PC-9 (cell line): ENCODE data around the gene TRIM34. TPM values are rescaled to one million over a fixed set of nuclear protein-coding genes. Genes with fewer than 3 reads are reported as not detected.

ENCODE experiments used
- BruUV-seq: library from RNA; stranded (reverse); fragments of 400-500 nt; replicated peaks from 2 replicates; lab custom pipeline; 2021; lab: Mats Ljungman, UMichigan
- CTCF ChIA-PET: fragments of 300-600 bp; sonication (Branson Sonifier 250); formaldehyde crosslinking; loops from one replicate; lab custom pipeline; 2022; ENCODE audit warnings: antibody characterized with exemption; lab: Charles Lee
- POLR2A ChIA-PET: fragments of 300-600 bp; sonication (Branson Sonifier 250); formaldehyde crosslinking; loops from one replicate; lab custom pipeline; 2022; ENCODE audit warnings: antibody characterized with exemption; ENCODE audit not compliant: unreplicated experiment; lab: Charles Lee
- DNase-seq, 2 experiments: peaks; one replicate each; pipeline versions ENCODE4 v3.0.0 to v3.0.0-alpha.2; 2015 to 2022; ENCODE audit warnings: mixed read lengths in 1 of 2
- H2AFZ ChIP-seq: fragments of 200-600 bp; sonication (generic); 2 replicates; pipeline ENCODE4 v1.8.1; 2017; ENCODE audit warnings: antibody characterized with exemption
- H3F3A ChIP-seq: fragments of 200-600 bp; sonication (generic); 2 replicates; pipeline ENCODE4 v1.8.1; 2017; ENCODE audit warnings: antibody characterized with exemption, mild to moderate bottlenecking, low read depth; ENCODE audit not compliant: insufficient read depth
- H3K27ac ChIP-seq: fragments of 200-600 bp; sonication (generic); 2 replicates; pipeline ENCODE4 v1.6.1; 2016; ENCODE audit warnings: mixed run types
- H3K27me3 ChIP-seq: fragments of 200-600 bp; sonication (generic); 2 replicates; pipeline ENCODE4 v1.6.1; 2016; ENCODE audit warnings: low read depth, mixed run types; ENCODE audit not compliant: insufficient read depth
- H3K36me3 ChIP-seq: fragments of 200-600 bp; sonication (generic); 2 replicates; pipeline ENCODE4 v1.6.1; 2016; ENCODE audit warnings: low read depth, mixed run types
- H3K4me1 ChIP-seq: fragments of 200-600 bp; sonication (generic); replicated peaks from 2 replicates; pipeline ENCODE4 v1.6.1; 2016; ENCODE audit warnings: mixed run types; ENCODE audit not compliant: insufficient read depth
- H3K4me2 ChIP-seq: fragments of 200-600 bp; sonication (generic); 2 replicates; pipeline ENCODE4 v1.6.1; 2017; ENCODE audit warnings: mixed run types
- H3K4me3 ChIP-seq: fragments of 200-600 bp; sonication (generic); 2 replicates; pipeline ENCODE4 v1.6.1; 2016; ENCODE audit warnings: mixed run types
- H3K79me2 ChIP-seq: fragments of 200-600 bp; sonication (generic); 2 replicates; pipeline ENCODE4 v1.6.1; 2017; ENCODE audit warnings: low read depth, mixed run types
- H3K9me2 ChIP-seq: fragments of 200-600 bp; sonication (generic); 2 replicates; pipeline ENCODE4 v1.8.1; 2017; ENCODE audit warnings: mild to moderate bottlenecking; ENCODE audit not compliant: insufficient read depth
- H3K9me3 ChIP-seq: fragments of 200-600 bp; sonication (generic); 2 replicates; pipeline ENCODE4 v1.8.1; 2016; ENCODE audit warnings: low read depth; ENCODE audit not compliant: insufficient read depth
- H4K20me1 ChIP-seq: fragments of 200-600 bp; sonication (generic); 2 replicates; pipeline ENCODE4 v1.8.1; 2017; ENCODE audit not compliant: insufficient read depth
- EZH2 ChIP-seq: fragments of 200-600 bp; sonication (generic); IDR thresholded peaks from 2 replicates; pipeline ENCODE4 v1.8.0; 2017; ENCODE audit warnings: antibody characterized with exemption, low read depth
- intact Hi-C: fragments of 100-400 bp; cut with micrococcal nuclease; formaldehyde crosslinking; loops from one replicate; pipeline ENCODE4 v1.10.0; 2022; ENCODE audit not compliant: unreplicated experiment
- total RNA-seq: library from RNA; stranded (reverse); gene quantifications from 2 replicates; pipeline ENCODE4 v1.2.3, GENCODE V29; 2021
- TF ChIP-seq, protein P1 (sequence below): fragments of 200-600 bp; sonication (generic); conservative IDR thresholded peaks from 2 replicates; pipeline ENCODE4 v1.6.1; 2017; ENCODE audit warnings: mixed run types, antibody characterized with exemption, mild to moderate bottlenecking, moderate library complexity

TRIM34 gene
- total RNA-seq, 1 experiment from 2014 or later, result 7.5 TPM

GRCh38 chr11:5658318-5658717 is 33.5 kb downstream of the TRIM34 start:
- no peaks in the 10 kb centered on the region for H4K20me1 ChIP-seq
- no peak overlapping the region for H3K4me2 ChIP-seq
- no TSS peak for BruUV-seq
- TF ChIP-seq, protein P1, sequence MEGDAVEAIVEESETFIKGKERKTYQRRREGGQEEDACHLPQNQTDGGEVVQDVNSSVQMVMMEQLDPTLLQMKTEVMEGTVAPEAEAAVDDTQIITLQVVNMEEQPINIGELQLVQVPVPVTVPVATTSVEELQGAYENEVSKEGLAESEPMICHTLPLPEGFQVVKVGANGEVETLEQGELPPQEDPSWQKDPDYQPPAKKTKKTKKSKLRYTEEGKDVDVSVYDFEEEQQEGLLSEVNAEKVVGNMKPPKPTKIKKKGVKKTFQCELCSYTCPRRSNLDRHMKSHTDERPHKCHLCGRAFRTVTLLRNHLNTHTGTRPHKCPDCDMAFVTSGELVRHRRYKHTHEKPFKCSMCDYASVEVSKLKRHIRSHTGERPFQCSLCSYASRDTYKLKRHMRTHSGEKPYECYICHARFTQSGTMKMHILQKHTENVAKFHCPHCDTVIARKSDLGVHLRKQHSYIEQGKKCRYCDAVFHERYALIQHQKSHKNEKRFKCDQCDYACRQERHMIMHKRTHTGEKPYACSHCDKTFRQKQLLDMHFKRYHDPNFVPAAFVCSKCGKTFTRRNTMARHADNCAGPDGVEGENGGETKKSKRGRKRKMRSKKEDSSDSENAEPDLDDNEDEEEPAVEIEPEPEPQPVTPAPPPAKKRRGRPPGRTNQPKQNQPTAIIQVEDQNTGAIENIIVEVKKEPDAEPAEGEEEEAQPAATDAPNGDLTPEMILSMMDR, result no peak
- TF ChIP-seq EZH2, result no peak
- no peak overlapping the region for H3K4me3 ChIP-seq
- intact Hi-C loops, result no loop called here
- H3K27me3 ChIP-seq, result no peaks in the 10 kb centered on the region
- ChIA-PET CTCF (no interaction called here), POLR2A (no interaction called here)
- no peak overlapping the region for H2AFZ ChIP-seq
- no peaks in the 10 kb centered on the region for H3F3A ChIP-seq
- no peaks in the 10 kb centered on the region for H3K36me3 ChIP-seq
- no peaks in the 10 kb centered on the region for H3K4me1 ChIP-seq
- no peaks in the 10 kb centered on the region for H3K9me3 ChIP-seq
- no peaks in the 10 kb centered on the region for H3K79me2 ChIP-seq
- no peak overlapping the region for H3K27ac ChIP-seq
- H3K9me2 ChIP-seq, result no peaks in the 10 kb centered on the region
- no peak for DNase-seq

DNA sequence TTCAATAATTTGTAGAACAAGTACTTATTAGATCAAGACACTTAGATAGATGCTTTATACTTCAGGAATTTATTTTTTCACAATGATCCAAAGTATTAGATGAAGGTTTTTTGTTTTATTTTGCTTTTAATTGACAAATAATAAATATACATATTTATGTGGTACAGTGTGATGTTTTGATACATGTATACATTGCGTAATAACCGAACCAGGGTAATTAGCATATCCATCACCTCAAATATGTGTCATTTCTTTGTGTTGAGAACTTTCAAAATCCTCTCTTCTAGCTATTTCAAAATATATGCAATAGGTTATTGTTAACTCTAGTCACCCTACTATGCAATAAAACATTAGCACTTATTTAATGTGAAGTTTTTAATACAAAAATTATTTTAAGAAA is 38.7 kb downstream of the TRIM34 start:
- no peaks in the 10 kb centered on the region for H4K20me1 ChIP-seq
- TF ChIP-seq, protein P1, result no peak
- TF ChIP-seq EZH2, result no peak
- no peaks in the 10 kb centered on the region for H3F3A ChIP-seq
- DNase-seq, result no peak
- no peak overlapping the region for H3K27ac ChIP-seq
- peaks cover 8% of the 10 kb centered on the region for H3K4me1 ChIP-seq
- H2AFZ ChIP-seq, result no peak overlapping the region
- CTCF ChIA-PET, result no interaction called here
- H3K36me3 ChIP-seq, result no peaks in the 10 kb centered on the region
- H3K27me3 ChIP-seq, result no peaks in the 10 kb centered on the region
- H3K9me2 ChIP-seq, result no peaks in the 10 kb centered on the region
- no peak overlapping the region for H3K4me2 ChIP-seq
- POLR2A ChIA-PET, result no interaction called here
- intact Hi-C loops, result no loop called here
- no TSS peak for BruUV-seq
- H3K79me2 ChIP-seq, result no peaks in the 10 kb centered on the region
- no peaks in the 10 kb centered on the region for H3K9me3 ChIP-seq
- no peak overlapping the region for H3K4me3 ChIP-seq

DNA sequence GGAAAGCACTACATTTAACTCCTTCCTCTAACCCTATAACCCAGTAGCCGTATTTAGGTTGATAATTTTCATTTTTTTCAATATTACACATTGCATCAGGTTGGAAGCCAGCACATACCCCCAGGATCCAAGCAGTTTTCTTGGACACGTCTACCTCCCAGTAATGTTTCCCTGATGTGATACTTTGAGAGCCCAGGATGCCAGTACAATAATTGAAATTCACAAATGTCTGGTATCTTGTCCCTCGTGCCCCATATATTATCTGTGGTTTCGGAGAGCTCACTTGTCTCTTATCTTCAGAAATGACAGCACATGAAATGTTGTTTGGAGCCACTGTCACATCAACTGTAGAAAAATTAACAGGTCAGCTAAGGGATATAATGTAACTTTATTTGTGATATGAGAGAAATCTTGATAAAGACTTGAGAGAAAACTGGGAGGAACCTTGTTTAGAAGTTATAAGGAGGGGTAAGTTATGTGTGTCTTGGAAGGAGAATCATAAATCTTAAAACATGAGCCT is 40.3 kb downstream of the TRIM34 start:
- ChIA-PET CTCF (no interaction called here), POLR2A (no interaction called here)
- Histone ChIP-seq H3K9me2 (no peaks in the 10 kb centered on the region), H3K36me3 (no peaks in the 10 kb centered on the region), H3K9me3 (no peaks in the 10 kb centered on the region), H4K20me1 (no peaks in the 10 kb centered on the region), H3K27me3 (no peaks in the 10 kb centered on the region), H3K79me2 (no peaks in the 10 kb centered on the region), H3K4me3 (no peak overlapping the region), H3K4me2 (no peak overlapping the region), H3K27ac (no peak overlapping the region), H2AFZ (no peak overlapping the region), H3K4me1 (peaks cover 8% of the 10 kb centered on the region), H3F3A (no peaks in the 10 kb centered on the region)
- TF ChIP-seq, protein P1, result no peak
- TF ChIP-seq EZH2, result no peak
- DNase-seq, result no peak
- intact Hi-C loops, result no loop called here
- BruUV-seq, result no TSS peak
